ENCODE data around the gene NTPCR. TPM values are rescaled to one million over a fixed set of nuclear protein-coding genes. Genes with fewer than 3 reads are reported as not detected.

NTPCR gene
- total RNA-seq, 1 experiment from 2014 or later, result 34.2 TPM

DNA sequence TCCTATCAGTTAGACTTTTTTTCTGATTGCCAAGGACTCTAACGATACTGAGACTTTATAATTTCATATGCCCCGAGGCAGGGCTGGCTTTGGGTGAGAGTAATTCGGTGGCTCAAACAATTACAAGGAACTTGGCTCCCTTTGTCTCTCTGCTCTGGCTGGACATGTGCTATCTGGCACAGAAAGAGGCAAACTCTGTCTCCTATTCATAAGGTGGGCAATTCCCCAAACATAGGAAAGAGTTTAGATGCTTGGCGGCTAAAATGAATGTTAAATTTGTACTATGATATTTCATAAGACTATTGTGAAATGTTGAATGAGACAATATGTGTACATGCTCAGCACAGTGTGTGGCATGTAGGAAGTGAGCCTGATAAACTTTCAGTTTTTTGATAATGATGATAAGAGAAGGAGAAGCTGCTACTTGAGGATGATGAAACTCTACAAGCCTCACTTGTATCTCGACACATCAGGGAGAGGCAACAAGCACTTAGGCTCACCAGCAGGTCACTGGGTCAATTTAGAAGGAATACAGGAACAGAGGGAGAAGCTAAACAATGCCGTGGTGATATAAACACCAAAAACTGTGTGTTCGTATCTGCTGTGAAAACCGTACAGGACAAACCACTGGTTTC is 12.6 kb upstream of the NTPCR start:
- H3K27ac ChIP-seq (ENCODE audit: low read depth, low read length), result no peak overlapping the region

DNA sequence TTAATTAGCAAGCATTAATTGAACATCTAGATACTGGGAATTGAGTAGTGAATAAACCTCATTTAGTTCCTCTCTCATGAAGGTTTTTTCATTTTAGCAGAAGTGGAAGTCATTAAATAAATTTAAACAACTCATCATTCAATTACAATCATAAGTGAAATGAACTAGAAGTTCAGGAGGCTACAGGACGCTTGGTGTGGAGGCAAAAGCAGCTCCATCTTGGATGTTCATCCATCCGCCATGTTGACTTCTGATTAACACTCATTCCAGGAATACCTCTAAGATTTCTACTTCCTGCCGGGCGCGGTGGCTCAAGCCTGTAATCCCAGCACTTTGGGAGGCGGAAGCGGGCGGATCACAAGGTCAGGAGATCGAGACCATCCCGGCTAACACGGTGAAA is 11.5 kb upstream of the NTPCR start:
- ChIA-PET POLR2A (no interaction called here), RAD21 (ENCODE audit: low non-redundant PET in 1 of 2, low total read pairs in 2 of 2, uncharacterized antibody in 2 of 2, unreplicated experiment in 2 of 2) (no interaction called here), CTCF (no interaction called here)
- Histone ChIP-seq H3K4me1 (ENCODE audit: control insufficient read depth in 1 of 2, insufficient read depth in 2 of 2, low read length in 2 of 2) (no peaks in the 10 kb centered on the region), H3K27ac (ENCODE audit: low read depth, low read length) (no peak overlapping the region), H3K4me3 (replicated peaks in 1 of 2; ENCODE audit: low read depth in 1 of 2, low read length in 2 of 2) (no peak overlapping the region), H3K9me2 (ENCODE audit: insufficient read depth) (no peaks in the 10 kb centered on the region), H4K20me1 (ENCODE audit: insufficient read depth) (no peaks in the 10 kb centered on the region), H3K4me2 (ENCODE audit: low read length) (no peak overlapping the region), H3K9me3 (ENCODE audit: control insufficient read depth in 1 of 2, insufficient read depth in 1 of 2, low read depth in 1 of 2, low read length in 2 of 2) (no peaks in the 10 kb centered on the region), H3K79me2 (ENCODE audit: insufficient read depth, low read length) (no peaks in the 10 kb centered on the region), H2AFZ (ENCODE audit: low read depth, low read length, poor library complexity, severe bottlenecking) (no peak overlapping the region), H3K36me3 (ENCODE audit: control insufficient read depth in 1 of 2, insufficient read depth in 2 of 2, low read length in 2 of 2) (no peaks in the 10 kb centered on the region), H3K9ac (ENCODE audit: low read length) (no peak overlapping the region), H3K27me3 (ENCODE audit: insufficient read depth, low read length) (no peaks in the 10 kb centered on the region)
- intact Hi-C loops (cut with micrococcal nuclease), result no loop called here
- DNase-seq (ENCODE audit: low read depth, low spot score) (no peak), ATAC-seq (no peak)
- no TSS peak for BruUV-seq (replicated peaks)
- TF ChIP-seq EZH2phosphoT487 (IDR thresholded peaks at IDR 0.05; ENCODE audit: borderline replicate concordance), result no peak
- TF ChIP-seq EZH2 (IDR thresholded peaks at IDR 0.05), result no peak
- no peak for TF ChIP-seq ZFX (IDR thresholded peaks at IDR 0.05)
- TF ChIP-seq SP1 (IDR thresholded peaks at IDR 0.05; ENCODE audit: low read depth), result no peak
- no peak for TF ChIP-seq ZNF274 (IDR thresholded peaks at IDR 0.05; ENCODE audit: low read depth, low read length)
- TF ChIP-seq, protein P1, sequence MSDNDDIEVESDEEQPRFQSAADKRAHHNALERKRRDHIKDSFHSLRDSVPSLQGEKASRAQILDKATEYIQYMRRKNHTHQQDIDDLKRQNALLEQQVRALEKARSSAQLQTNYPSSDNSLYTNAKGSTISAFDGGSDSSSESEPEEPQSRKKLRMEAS (IDR thresholded peaks at IDR 0.05), result no peak
- TF ChIP-seq, protein P2, sequence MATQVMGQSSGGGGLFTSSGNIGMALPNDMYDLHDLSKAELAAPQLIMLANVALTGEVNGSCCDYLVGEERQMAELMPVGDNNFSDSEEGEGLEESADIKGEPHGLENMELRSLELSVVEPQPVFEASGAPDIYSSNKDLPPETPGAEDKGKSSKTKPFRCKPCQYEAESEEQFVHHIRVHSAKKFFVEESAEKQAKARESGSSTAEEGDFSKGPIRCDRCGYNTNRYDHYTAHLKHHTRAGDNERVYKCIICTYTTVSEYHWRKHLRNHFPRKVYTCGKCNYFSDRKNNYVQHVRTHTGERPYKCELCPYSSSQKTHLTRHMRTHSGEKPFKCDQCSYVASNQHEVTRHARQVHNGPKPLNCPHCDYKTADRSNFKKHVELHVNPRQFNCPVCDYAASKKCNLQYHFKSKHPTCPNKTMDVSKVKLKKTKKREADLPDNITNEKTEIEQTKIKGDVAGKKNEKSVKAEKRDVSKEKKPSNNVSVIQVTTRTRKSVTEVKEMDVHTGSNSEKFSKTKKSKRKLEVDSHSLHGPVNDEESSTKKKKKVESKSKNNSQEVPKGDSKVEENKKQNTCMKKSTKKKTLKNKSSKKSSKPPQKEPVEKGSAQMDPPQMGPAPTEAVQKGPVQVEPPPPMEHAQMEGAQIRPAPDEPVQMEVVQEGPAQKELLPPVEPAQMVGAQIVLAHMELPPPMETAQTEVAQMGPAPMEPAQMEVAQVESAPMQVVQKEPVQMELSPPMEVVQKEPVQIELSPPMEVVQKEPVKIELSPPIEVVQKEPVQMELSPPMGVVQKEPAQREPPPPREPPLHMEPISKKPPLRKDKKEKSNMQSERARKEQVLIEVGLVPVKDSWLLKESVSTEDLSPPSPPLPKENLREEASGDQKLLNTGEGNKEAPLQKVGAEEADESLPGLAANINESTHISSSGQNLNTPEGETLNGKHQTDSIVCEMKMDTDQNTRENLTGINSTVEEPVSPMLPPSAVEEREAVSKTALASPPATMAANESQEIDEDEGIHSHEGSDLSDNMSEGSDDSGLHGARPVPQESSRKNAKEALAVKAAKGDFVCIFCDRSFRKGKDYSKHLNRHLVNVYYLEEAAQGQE (IDR thresholded peaks at IDR 0.05; ENCODE audit: low read depth), result no peak
- TF ChIP-seq RAD21 (IDR thresholded peaks at IDR 0.05; ENCODE audit: low read depth), result no peak
- no peak for TF ChIP-seq POLR2AphosphoS5 (IDR thresholded peaks at IDR 0.05; ENCODE audit: low read depth, low read length)
- TF ChIP-seq TCF7L2 (IDR thresholded peaks at IDR 0.05; ENCODE audit: borderline replicate concordance, extremely low read depth, insufficient read depth, insufficient read length), result no peak
- TF ChIP-seq JUND (IDR thresholded peaks at IDR 0.05), result no peak
- TF ChIP-seq, protein P3, sequence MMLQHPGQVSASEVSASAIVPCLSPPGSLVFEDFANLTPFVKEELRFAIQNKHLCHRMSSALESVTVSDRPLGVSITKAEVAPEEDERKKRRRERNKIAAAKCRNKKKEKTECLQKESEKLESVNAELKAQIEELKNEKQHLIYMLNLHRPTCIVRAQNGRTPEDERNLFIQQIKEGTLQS (IDR thresholded peaks at IDR 0.05), result no peak

More for the DNA sequence above, 12.6 kb upstream of the NTPCR start:
- ChIA-PET CTCF (no interaction called here), POLR2A (no interaction called here), RAD21 (ENCODE audit: low non-redundant PET in 1 of 2, low total read pairs in 2 of 2, uncharacterized antibody in 2 of 2, unreplicated experiment in 2 of 2) (no interaction called here)
- DNase-seq (ENCODE audit: low read depth, low spot score), result no peak
- H3K4me2 ChIP-seq (ENCODE audit: low read length), result no peak overlapping the region
- H3K9ac ChIP-seq (ENCODE audit: low read length), result no peak overlapping the region
- no peaks in the 10 kb centered on the region for H3K79me2 ChIP-seq (ENCODE audit: insufficient read depth, low read length)
- no peaks in the 10 kb centered on the region for H3K9me2 ChIP-seq (ENCODE audit: insufficient read depth)
- H3K36me3 ChIP-seq (ENCODE audit: control insufficient read depth in 1 of 2, insufficient read depth in 2 of 2, low read length in 2 of 2), result no peaks in the 10 kb centered on the region
- intact Hi-C loops (cut with micrococcal nuclease), result no loop called here
- H2AFZ ChIP-seq (ENCODE audit: low read depth, low read length, poor library complexity, severe bottlenecking), result no peak overlapping the region
- H4K20me1 ChIP-seq (ENCODE audit: insufficient read depth), result no peaks in the 10 kb centered on the region
- H3K27me3 ChIP-seq (ENCODE audit: insufficient read depth, low read length), result no peaks in the 10 kb centered on the region
- TF ChIP-seq ELF1 (IDR thresholded peaks at IDR 0.05; ENCODE audit: borderline replicate concordance, low read depth), result no peak
- TF ChIP-seq, protein P3 (IDR thresholded peaks at IDR 0.05), result no peak
- TF ChIP-seq EZH2phosphoT487 (IDR thresholded peaks at IDR 0.05; ENCODE audit: borderline replicate concordance), result no peak
- TF ChIP-seq RAD21 (IDR thresholded peaks at IDR 0.05; ENCODE audit: low read depth), result no peak
- TF ChIP-seq EGR1 (IDR thresholded peaks at IDR 0.05; ENCODE audit: low read depth), result no peak
- TF ChIP-seq, protein P1 (IDR thresholded peaks at IDR 0.05), result no peak
- TF ChIP-seq SRF (IDR thresholded peaks at IDR 0.05; ENCODE audit: low read depth), result no peak
- no peak for TF ChIP-seq CEBPB (IDR thresholded peaks at IDR 0.05; ENCODE audit: low read depth)
- TF ChIP-seq POLR2A (IDR thresholded peaks at IDR 0.05; ENCODE audit: borderline replicate concordance, extremely low read depth, insufficient read depth, insufficient read length), result no peak
- TF ChIP-seq JUND (IDR thresholded peaks at IDR 0.05), result no peak
- no peak for TF ChIP-seq POLR2AphosphoS5 (IDR thresholded peaks at IDR 0.05; ENCODE audit: low read depth, low read length)
- no peak for TF ChIP-seq YY1 (IDR thresholded peaks at IDR 0.05; ENCODE audit: extremely low read depth, insufficient replicate concordance, low read depth, low read length)
- TF ChIP-seq FOSL1 (IDR thresholded peaks at IDR 0.05; ENCODE audit: low read depth), result no peak
- no peaks in the 10 kb centered on the region for H3K9me3 ChIP-seq (ENCODE audit: control insufficient read depth in 1 of 2, insufficient read depth in 1 of 2, low read depth in 1 of 2, low read length in 2 of 2)
- H3K4me1 ChIP-seq (ENCODE audit: control insufficient read depth in 1 of 2, insufficient read depth in 2 of 2, low read length in 2 of 2), result no peaks in the 10 kb centered on the region
- BruUV-seq (replicated peaks), result no TSS peak
- no peak for ATAC-seq
- H3K4me3 ChIP-seq (replicated peaks in 1 of 2; ENCODE audit: low read depth in 1 of 2, low read length in 2 of 2), result no peak overlapping the region

All from HCT116 (cell line).